ENCODE results near the gene OR8B3. TPM values are rescaled to one million over a fixed set of nuclear protein-coding genes. Genes with fewer than 3 reads are reported as not detected.

The OR8B3 gene
- total RNA-seq: not detected in 2 replicates

GRCh38 chr11:124398924-124399323 lies at the start of gene OR8B3:
Gene OR8B3 (minus strand): TSS chr11:124399024. CDS start chr11:124397351, 1,673 bp downstream.

GRCh38 chr11:124445646-124446150 lies 46.9 kb upstream of the OR8B3 start, which contains the start of gene OR8B8:
Gene OR8B8 (minus strand): TSS chr11:124445696. CDS start chr11:124441085, 4,611 bp downstream.

GRCh38 chr11:124424384-124424921 lies 25.6 kb upstream of the OR8B3 start, which contains the start of gene OR8B4:
Gene OR8B4 (minus strand): TSS chr11:124424871. CDS start chr11:124424871, 0 bp downstream.

GRCh38 chr11:124384399-124384798 lies 14.4 kb downstream of the OR8B3 start, which contains the start of gene OR8B2:
Gene OR8B2 (minus strand): TSS chr11:124384499. CDS start chr11:124383343, 1,156 bp downstream.

Other genes starting within 250 kb of the OR8B3 start
- gene OR10D3, start 215.7 kb downstream of the OR8B3 start, total RNA-seq: not detected in 2 replicates
- not detected in 2 replicates for gene OR8G1, start 157.9 kb downstream of the OR8B3 start, total RNA-seq
- gene OR8G5, start 142.6 kb downstream of the OR8B3 start, total RNA-seq: not detected in 2 replicates
- not detected in 2 replicates for gene OR8D1, start 85.1 kb downstream of the OR8B3 start, total RNA-seq
- not detected in 2 replicates for gene OR8D2, start 78.8 kb downstream of the OR8B3 start, total RNA-seq
- gene OR8B2, start 14.5 kb downstream of the OR8B3 start, total RNA-seq: not detected in 2 replicates
- not detected in 2 replicates for gene OR8B4, start 25.8 kb upstream of the OR8B3 start, total RNA-seq
- gene OR8B8, start 46.7 kb upstream of the OR8B3 start, total RNA-seq: not detected in 2 replicates
- gene OR8B12, start 144.6 kb upstream of the OR8B3 start, total RNA-seq: not detected in 2 replicates
- not detected in 2 replicates for gene OR8A1, start 171.0 kb upstream of the OR8B3 start, total RNA-seq
- not detected in 2 replicates for gene PANX3, start 212.4 kb upstream of the OR8B3 start, total RNA-seq
- 18.7 and 22.3 TPM in 2 replicates for gene TBRG1, start 223.8 kb upstream of the OR8B3 start, total RNA-seq

Measured in cardiac ventricle fibroblast (primary cell).